GM21447 (cell line): ENCODE results near the gene TRIP6.

Experiments
- ATAC-seq: cut with Tn5 transposase; IDR thresholded peaks from one replicate; pipeline ENCODE4 v1.9.1; 2021; ENCODE audit not compliant: unreplicated experiment

Gene TRIP6

DNA sequence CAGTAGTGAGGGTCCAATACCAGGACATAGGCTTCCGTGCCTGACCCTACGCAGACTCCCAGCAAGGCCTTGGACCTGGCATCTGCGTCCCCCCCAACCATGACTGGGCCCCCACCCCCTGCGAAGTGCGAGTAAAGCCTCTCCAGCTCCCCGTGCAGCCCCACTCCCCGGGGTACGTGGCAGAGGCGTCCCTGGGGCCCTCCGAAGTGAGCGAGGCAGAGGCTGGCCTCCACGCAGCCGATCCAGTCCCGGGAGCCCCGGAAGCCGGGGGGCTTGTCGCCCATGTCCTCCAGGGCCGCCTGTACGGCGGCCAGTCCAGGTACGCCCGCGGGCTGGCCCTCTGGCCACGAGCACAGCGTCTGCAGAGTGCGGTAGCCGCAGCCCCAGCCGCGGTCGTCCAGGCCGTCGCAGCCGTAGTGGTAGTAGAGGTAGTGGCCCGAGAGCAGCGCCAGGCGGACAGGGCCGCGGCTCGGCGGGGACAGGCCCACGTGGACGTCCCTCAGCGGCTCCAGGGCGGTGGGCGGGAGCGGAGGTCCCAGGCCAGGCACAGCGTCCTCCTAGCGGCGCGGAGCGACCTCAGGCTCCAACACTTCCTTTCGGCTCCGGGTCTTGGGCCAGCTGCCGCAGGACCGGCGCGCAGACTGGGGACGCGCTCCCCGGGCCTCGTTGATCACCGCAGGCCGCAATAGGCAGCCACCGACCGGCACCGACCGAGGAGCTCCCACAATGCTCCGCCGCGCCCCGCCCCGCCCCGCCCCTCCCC is 22.0 kb downstream of the TRIP6 start, which contains the start of gene UFSP1:
Gene UFSP1, minus strand, starts transcription at position 728 of the 763 bp plus-strand sequence. Its CDS starts 444 bp downstream, at position 284.
- peak; percentile 25 for ATAC-seq

DNA sequence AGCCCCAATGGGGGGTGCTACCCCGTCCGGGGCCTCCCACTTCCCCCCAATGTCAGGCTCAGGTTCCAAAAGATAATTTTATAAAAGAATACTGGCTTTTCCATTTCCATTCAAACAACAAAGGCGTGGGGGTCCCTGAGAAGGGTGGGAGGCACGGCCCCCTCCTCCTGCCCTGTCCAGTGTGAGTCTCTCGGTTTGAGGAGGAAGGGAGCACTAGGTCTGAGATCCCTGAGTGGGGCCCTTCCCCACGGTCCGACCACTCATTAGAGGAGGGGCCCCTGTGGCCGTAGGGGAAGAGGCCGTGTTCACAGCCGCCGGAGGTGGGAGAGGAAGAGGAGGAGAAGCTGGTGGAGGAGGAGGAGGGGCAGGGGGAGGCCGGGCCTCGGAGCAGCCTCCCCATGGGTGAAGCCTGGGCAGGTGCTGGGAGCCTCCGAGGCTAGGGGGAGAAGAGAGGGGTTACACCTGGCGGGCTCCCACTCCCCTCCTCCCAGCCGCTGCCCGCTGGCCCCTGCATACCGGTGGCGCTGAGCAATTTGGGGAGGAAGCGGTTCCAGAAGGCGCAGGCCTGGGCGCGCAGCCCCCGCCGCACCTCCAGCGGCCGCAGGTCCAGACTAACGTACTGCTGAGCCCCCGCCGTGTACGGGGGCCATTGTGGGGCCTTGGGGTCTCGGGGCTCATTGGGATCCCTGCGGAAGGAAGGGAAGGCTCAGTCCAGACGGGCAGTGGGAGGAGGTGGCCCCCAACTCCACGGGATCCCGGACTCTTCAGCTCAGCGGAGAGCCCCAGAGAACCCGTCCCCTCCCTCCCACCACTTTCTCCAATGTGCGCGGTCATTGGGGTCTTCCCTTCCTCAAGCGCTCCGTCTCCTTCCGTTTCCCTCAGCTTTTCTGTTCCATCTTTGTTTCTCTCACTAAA is 23.7 kb downstream of the TRIP6 start:
- ATAC-seq: no peak

DNA sequence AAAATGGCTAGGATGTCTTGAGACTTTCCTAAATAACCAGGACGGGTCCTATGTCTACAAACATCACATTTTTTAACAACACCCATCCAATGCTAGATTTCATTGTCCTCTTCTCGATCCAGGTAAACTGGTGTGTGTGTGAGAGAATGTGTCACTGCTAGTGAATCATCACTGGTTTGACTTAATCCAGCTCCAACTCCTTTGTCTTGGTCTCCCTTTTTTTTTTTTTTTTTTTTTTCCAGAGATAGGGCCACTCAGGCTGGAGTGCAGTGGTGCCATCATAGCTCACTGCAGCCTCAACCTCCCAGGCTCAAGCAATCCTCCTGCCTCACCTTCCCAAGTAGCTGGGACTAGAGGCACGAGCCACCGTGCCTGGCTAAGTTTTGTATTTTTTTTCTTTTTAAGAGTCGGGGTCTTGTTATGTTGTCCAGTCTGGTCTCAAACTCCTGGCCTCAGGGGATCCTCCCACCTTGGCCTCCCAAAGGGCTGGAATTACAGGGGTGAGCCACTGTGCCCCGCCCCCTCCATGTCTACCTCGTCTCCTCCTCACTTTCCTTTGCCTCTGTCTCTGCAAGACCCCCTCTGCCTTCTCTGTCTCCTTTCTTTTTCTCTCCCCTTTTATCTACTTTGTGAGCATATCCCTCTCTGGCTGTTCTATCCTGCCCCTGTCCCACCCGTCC is 24.5 kb downstream of the TRIP6 start:
- ATAC-seq: no peak

GRCh38 chr7:100892364-100893317 is 25.5 kb downstream of the TRIP6 start:
- no peak for ATAC-seq

DNA sequence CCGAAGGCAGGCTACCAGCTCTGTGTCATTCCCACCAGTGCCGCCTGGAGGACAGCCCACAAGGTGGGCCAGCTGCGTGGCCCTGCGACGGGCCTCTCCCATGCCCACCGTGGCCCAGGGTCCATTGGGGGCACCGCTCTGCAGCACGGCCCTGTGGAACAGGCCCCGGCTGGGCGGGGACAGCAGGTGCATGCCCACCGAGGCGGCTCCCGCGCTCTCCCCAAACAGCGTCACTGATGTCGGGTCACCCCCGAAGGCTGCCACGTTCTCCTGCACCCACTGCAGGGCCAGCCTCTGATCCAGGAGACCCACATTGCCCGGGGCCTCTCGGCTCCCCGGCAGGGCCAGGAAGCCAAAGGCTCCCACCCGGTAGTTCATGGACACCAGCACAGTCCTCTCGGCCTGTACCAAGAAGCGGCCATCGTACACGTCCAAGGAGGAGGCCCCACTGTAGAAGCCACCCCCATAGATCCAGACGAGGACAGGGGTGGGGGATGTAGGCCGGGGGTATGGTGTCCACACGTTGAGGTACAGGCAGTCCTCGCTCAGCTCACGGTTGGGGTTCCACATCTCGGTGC is 26.2 kb downstream of the TRIP6 start:
- no peak for ATAC-seq

DNA sequence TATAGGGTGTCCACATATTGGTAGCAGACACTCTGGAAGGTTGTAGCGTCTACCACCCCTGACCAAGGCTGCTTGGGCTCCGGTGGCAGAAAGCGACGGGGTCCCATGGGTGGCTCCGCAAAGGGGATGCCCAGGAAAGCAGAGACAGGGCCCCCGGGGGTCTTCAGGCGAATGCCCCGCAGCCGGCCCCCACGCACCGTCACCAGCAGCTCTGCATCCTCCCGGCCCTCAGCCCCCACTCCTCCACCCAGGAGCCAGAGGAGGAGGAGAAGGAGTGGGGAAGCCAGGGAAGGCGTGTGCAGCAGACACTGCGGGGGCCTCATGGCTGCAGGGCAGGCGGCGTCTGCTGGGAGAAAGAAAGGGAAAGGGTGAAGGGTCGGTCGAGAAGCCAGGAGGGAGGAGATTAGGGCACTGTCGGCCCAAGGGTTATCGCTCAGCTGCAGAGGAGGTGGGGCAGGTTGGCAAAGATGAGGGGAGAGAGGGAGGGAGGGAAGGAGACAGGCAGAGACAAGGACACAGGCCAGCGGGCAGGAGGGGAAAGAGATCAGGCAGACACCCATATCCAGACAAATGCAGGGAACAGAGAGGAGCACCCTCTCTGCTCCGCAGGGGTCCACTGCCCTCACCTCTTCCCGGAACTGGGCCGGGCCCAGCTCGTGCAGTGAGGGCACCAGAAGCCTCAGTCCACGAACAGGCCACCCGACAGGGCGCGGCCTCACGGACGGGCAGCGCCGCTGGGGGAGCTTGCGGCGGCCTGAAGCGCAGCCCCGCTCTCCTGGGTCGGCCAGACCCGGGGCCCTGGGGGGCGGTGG is 26.9 kb downstream of the TRIP6 start:
- ATAC-seq: no peak

DNA sequence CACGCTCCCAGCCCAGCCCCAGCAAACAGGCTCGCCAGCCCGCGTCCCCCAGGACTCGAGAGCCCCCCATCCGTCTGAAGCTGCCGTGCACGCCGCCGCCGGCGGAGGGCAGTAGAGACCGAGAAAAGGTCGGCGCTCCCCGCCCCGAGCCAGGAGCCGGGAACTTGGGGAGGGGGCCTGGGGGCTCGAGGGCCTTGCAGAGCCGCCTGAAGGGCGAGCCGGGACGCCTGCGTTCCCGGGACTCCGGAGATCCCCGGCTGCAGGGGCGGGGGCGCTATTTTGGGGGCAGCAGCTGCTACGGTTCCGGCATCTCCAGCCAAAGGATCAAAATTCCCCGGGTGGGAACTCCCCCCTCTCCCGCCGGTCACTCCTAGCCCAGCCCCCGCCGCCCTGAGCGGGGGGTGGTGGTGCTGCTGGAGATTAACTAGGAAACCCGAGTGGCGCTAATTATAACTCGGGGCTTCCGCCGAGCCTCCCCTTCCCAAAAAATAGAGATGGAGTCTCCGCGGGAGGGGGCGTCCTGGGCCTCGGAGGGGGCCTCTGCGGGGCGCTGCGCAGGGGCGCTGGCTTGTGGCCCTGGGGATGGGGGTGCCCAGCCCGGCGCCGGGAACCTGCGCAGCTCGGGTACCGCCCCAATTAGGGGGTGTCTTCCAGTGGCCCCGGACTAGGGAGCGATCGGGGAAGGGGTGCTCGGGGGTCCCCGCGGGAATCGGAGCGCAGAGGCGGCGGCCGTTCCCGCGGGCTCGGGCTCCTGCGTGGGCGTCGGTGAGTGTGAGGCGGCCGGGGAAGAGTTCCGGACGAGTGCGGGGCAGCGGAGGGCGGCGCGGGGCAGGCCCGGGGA is 27.9 kb downstream of the TRIP6 start:
- ATAC-seq: no peak

GRCh38 chr7:100895701-100895955 is 28.4 kb downstream of the TRIP6 start, which contains the start of gene ACHE:
Gene ACHE (minus strand): TSS chr7:100895888. CDS start chr7:100894232, 1,656 bp downstream.
- ATAC-seq: no peak

GRCh38 chr7:100895956-100896731 is 29.0 kb downstream of the TRIP6 start:
- ATAC-seq: no peak

DNA sequence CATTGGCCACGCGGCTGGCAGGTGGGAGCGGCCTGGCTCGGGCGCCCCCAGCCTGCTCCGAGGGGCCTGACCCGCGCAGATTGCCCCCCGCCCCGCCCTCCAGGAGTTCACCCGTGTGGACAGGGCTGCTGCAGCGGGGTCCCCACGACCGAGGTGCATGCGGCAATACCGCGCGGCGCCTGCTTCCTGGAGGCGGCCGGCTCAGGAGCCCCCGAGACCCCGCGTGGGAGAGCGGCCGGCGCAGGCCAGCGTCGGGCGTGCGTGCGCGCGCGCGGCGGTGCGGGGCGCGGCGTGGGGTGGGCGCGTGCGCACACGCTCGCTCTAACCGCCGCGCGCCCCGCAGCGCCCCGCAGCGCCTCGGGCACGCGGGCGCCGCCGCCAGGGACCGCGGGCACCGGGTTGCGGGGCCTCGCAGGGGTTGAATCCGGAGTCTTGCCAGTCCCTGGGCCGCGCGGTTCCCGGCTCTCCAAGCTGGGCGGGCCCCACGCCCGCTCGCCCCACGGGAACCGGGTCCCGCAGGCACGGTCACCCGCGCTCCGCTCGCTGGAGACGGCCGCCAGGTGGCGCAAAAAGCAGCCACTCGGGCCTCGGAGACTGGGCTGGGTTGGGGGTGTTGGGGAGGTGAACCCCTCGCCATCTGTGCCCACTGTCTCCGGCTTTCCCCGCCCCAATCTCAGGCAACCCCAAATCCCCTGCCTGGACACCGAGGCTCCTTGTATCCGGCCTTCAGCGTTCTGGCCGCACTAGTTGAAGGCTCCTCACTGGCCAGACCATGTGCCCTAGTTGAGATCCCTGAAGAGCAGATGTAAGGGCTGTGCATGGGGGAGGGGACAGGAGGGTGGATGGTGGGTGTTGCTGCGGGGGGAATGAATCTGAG is 29.8 kb downstream of the TRIP6 start:
- ATAC-seq: no peak

DNA sequence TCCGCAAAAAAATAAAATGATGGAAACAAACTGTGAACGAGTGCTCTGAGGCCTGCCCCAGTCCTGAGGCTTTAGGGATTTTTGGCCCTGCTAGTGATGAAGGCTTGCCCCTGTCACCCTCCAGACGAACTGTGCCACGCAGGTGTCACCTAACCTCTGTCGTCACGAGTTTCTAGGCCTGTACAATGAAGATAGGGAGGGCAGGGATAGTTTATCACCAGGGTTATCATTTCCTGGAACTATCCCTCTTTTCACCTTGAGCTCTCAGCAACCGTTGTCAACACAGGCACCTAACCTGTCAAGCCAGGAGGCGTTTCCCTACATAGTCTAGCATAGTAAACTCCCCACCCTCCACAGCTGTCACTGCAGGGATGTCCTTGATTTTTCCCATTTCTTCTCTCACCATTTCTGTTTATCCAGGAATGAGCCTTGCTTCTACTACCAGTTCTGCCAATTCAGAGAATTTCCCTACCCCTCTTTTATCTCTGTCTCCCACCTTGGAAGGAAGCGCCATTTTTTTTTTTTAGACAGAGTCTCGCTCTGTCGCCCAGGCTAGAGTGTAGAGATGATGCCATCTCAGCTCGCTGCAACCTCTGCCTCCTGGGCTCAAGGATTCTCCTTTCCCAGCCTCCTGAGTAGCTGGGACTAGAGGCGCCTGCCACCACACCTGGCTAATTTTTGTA is 30.7 kb downstream of the TRIP6 start:
- ATAC-seq: no peak

GRCh38 chr7:100899432-100899831 is 32.2 kb downstream of the TRIP6 start:
- ATAC-seq: no peak

GRCh38 chr7:100900978-100901377 is 33.8 kb downstream of the TRIP6 start:
- ATAC-seq: no peak

GRCh38 chr7:100901921-100902332 is 34.7 kb downstream of the TRIP6 start:
- no peak for ATAC-seq

DNA sequence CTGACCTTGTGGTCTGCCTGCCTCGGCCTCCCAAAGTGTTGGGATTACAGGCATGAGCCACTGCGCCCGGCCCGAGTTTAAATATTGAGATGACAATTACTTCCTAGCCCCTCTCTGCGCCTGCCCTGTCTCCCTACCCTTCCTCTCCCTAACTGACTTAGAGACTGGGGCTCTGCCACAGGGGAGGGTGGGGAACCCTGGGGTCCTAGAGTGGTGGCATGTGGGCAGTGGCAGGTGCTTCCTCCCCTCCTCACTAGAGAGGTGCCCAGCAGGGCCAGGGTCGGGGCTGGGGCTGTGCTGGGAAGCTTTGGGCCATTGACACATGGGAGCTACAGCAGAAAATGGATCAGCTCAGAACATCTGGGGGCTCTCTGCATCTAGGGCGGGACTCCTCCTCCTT is 35.5 kb downstream of the TRIP6 start:
- ATAC-seq: no peak

GRCh38 chr7:100908512-100908911 is 41.3 kb downstream of the TRIP6 start:
- no peak for ATAC-seq
